Measurements from ENCODE around the gene ATL3.

ATL3 gene

DNA sequence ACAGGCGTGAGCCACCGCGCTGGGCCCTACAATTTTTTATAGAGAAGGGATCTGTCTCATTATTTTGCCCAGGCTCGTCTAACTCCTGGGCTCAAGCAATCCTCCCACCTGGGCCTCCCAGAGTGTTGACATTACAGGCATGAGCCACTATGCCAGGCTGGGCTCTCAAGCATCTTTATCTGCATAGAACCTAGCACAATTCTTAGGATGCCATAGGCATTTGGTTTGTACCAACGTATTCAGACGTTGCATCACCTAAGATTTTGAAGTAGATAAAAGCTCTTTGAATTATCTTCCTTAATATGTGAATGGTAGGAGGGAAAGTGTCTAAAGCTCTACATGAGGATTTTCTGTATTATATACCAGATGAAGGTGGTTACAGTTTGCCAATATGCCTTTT lies 40.7 kb upstream of the ATL3 start:
- H3K27ac ChIP-seq: no peak overlapping the region
- POLR2A ChIA-PET (ENCODE audit: low non-redundant PET): no interaction called here
- CTCF ChIA-PET: interaction anchor here (0.7 kb wide), 1 partner anchor 41 kb away, joined by 6 read pairs; no protein-coding TSS in a partner anchor
- TF ChIP-seq, protein P1, sequence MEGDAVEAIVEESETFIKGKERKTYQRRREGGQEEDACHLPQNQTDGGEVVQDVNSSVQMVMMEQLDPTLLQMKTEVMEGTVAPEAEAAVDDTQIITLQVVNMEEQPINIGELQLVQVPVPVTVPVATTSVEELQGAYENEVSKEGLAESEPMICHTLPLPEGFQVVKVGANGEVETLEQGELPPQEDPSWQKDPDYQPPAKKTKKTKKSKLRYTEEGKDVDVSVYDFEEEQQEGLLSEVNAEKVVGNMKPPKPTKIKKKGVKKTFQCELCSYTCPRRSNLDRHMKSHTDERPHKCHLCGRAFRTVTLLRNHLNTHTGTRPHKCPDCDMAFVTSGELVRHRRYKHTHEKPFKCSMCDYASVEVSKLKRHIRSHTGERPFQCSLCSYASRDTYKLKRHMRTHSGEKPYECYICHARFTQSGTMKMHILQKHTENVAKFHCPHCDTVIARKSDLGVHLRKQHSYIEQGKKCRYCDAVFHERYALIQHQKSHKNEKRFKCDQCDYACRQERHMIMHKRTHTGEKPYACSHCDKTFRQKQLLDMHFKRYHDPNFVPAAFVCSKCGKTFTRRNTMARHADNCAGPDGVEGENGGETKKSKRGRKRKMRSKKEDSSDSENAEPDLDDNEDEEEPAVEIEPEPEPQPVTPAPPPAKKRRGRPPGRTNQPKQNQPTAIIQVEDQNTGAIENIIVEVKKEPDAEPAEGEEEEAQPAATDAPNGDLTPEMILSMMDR (conservative IDR thresholded peaks at IDR 0.05; ENCODE audit: low read depth): no peak
- DNase-seq (ENCODE audit: low spot score): no peak

DNA sequence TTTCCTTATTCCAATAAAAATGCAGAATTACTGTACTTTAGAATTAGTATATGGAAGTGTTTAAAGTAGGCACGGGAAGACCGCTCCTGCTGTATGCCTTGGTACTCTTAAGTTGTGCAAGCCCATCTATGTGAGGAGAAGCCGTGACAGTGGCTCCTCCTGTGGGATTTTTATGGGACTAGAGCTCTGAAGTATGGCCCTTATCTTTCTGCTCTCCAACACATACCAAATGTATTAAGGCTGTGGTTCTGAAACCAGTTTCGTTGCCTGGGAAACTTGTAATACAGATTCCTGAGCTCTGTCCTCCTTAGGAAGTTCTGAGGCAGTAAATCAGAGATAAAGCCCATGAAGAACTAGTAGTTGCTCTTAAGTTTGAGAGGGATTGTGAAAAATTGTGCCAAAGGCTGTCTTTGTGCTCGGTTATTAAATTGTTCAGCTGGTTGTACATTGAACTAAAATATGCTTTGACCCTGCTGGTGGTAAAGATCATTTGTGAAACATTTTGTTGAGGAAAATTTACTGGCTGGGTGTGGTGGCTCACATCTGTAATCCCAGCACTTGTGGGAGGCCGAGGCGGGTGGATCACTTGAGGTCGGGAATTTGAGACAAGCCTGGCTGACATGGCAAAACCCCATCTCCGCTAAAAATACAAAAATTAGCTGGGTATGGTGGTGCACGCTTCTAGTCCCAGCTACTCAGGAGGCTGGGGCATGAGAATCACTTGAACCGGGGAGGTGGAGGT lies 39.5 kb upstream of the ATL3 start:
- CTCF ChIA-PET: no interaction called here
- DNase-seq (ENCODE audit: low spot score): no peak
- POLR2A ChIA-PET (ENCODE audit: low non-redundant PET): no interaction called here
- TF ChIP-seq, protein P1 (conservative IDR thresholded peaks at IDR 0.05; ENCODE audit: low read depth): no peak
- H3K27ac ChIP-seq: no peak overlapping the region

DNA sequence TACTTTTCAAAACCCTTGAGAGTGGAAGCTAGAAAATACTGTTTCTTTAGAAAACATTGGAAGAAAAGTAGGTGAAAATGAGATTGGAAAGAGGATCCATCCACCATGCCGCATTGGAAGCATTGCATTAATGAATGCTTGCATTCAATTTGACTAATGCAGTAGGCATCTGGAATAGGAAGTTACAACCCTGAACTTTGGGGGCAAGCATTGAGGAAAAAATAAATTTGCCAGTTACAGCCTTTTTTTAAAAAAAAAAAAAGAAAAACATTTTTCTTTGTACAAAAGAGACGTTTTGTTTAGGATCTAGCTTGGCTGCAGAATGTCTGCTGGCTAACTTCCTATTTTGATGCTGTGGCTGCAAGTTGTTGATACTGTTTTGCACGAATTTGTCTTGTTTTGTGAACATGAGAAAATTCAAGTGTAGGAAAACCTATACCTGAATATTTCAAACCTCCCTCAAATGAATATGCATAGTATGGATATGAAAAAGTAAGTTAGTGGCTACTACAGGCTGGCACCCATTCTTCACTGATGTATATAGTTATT lies 38.2 kb upstream of the ATL3 start:
- ChIA-PET POLR2A (ENCODE audit: low non-redundant PET) (no interaction called here), CTCF (interaction anchor here (0.6 kb wide), 1 partner anchor 122 kb away, joined by 4 read pairs; no protein-coding TSS in a partner anchor)
- TF ChIP-seq, protein P1 (conservative IDR thresholded peaks at IDR 0.05; ENCODE audit: low read depth): no peak
- no peak overlapping the region for H3K27ac ChIP-seq
- DNase-seq (ENCODE audit: low spot score): no peak

DNA sequence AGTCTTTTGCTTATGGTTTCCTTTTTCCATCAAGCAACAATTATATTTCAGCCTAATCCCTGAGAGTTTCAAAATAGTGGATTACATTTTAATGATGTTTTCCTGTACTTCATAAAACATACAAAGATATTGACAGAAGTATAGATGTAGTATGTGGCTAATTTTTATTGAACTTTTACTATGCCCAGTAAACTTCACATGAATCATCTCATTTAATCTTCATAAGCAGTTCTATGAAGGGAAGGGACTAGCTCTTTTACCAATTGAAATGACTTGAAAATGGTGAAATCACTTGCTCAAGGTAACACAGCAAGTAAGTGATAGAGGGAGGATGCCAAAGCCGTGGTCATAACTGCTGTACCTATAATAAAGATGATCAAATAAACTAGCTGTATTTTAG lies 37.6 kb upstream of the ATL3 start:
- no peak for DNase-seq (ENCODE audit: low spot score)
- no peak overlapping the region for H3K27ac ChIP-seq
- TF ChIP-seq, protein P1 (conservative IDR thresholded peaks at IDR 0.05; ENCODE audit: low read depth): no peak
- ChIA-PET CTCF (no interaction called here), POLR2A (ENCODE audit: low non-redundant PET) (no interaction called here)

DNA sequence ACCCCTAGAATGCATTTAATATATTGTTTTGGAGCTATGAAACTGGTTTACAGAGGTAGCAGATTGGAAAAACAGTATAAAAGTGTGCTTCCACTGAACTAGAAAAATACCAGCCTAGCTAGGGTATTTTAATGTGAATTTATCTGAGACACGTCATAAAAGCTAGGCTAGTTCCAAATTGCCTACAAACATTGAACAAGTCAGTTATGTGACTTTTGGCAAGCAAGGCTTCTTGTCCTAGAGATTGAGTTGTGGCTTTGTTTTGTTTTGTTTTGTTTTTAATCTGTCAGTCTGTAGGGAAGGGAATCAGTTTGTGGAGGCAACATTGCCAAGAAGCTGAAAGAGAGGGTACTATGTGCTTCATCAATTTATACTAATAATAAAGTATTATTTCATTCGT lies 34.4 kb upstream of the ATL3 start:
- ChIA-PET POLR2A (ENCODE audit: low non-redundant PET) (no interaction called here), CTCF (interaction anchor here (1.1 kb wide), 1 partner anchor 33 kb away, joined by 4 read pairs; no protein-coding TSS in a partner anchor)
- H3K27ac ChIP-seq: no peak overlapping the region
- DNase-seq (ENCODE audit: low spot score): no peak
- TF ChIP-seq, protein P1 (conservative IDR thresholded peaks at IDR 0.05; ENCODE audit: low read depth): no peak

DNA sequence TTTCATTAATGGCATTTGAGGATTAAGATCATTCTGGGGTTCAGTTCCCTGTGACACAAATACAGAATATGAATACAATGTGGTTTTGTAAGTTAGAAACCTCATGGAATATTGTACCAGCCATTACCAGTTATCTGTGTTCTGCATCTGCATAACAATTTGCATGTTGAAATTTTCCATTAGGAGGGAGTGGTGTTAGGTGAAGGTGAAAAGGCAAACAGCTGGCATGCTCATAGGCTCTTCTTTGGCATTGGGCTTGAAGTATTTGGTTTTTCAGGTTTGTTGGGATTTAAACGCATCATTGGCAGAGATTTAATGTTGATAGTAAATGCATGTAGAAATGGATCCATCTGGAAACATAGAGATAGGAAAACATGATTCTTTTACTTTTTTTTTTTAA lies 28.7 kb upstream of the ATL3 start:
- POLR2A ChIA-PET (ENCODE audit: low non-redundant PET): no interaction called here
- no peak for DNase-seq (ENCODE audit: low spot score)
- TF ChIP-seq, protein P1 (conservative IDR thresholded peaks at IDR 0.05; ENCODE audit: low read depth): no peak
- CTCF ChIA-PET: no interaction called here
- H3K27ac ChIP-seq: no peak overlapping the region
